HUES64 (cell line): ENCODE data around the gene MYO1E.

Experiments
- H3K27ac ChIP-seq: 2 replicates; pipeline ENCODE4 v1.7.0; 2013; ENCODE audit warnings: low read depth, low read length, inconsistent platforms
- H3K27me3 ChIP-seq: 2 replicates; pipeline ENCODE4 v1.6.1; 2013; ENCODE audit warnings: mild to moderate bottlenecking, low read length; ENCODE audit not compliant: insufficient read depth
- H3K36me3 ChIP-seq: 2 replicates; pipeline ENCODE4 v1.6.1; 2013; ENCODE audit warnings: mild to moderate bottlenecking, low read length; ENCODE audit not compliant: insufficient read depth
- H3K4me1 ChIP-seq: 2 replicates; pipeline ENCODE4 v1.6.1; 2013; ENCODE audit warnings: mild to moderate bottlenecking, low read length, moderate library complexity; ENCODE audit not compliant: insufficient read depth
- H3K4me3 ChIP-seq: 2 replicates; pipeline ENCODE4 v1.5.1; 2013; ENCODE audit warnings: mild to moderate bottlenecking, low read length, moderate library complexity
- H3K9ac ChIP-seq: 2 replicates; pipeline ENCODE4 v1.6.1; 2013; ENCODE audit warnings: mild to moderate bottlenecking, low read depth, low read length
- H3K9me3 ChIP-seq: 2 replicates; pipeline ENCODE4 v1.6.1; 2013; ENCODE audit warnings: low read depth, low read length; ENCODE audit not compliant: insufficient read depth
- WGBS: fragments of 150-250, 120-280 bp; methylation state at CpG from one replicate; pipeline ENCODE4 v1.1.7; 2013; ENCODE audit warnings: missing lambda C conversion rate; 5-methylcytosine and 5-hydroxymethylcytosine counted together

Gene MYO1E

DNA sequence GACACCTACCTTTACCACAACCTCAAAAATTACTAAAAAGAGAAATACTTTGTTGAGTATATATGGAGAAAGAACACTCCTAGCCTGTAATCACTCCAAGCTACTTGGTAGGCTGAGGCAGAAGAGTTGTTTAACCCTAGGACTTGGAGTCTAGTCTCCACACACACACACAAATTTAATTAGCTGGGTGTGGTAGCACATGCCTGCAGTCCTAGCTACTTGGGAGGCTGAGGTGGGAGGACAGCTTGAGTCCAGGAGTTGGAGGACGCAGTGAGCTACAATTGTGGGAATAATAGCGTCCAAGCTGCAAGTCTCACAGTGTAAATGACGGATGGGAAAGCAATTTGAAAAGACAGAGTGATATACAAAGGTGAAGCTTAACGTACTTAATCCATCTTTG is 115.5 kb downstream of the MYO1E start:
- Histone ChIP-seq H3K9ac (no peak overlapping the region), H3K4me1 (0 out of 2 replicates have a peak, but pooled peaks cover 2% of the 10 kb centered on the region), H3K27ac (no peak overlapping the region), H3K27me3 (no peaks in the 10 kb centered on the region), H3K9me3 (no peaks in the 10 kb centered on the region), H3K4me3 (no peak overlapping the region), H3K36me3 (peaks cover 24% of the 10 kb centered on the region)
- WGBS: 96% methylated on average over 3 of the region's 4 CpGs

DNA sequence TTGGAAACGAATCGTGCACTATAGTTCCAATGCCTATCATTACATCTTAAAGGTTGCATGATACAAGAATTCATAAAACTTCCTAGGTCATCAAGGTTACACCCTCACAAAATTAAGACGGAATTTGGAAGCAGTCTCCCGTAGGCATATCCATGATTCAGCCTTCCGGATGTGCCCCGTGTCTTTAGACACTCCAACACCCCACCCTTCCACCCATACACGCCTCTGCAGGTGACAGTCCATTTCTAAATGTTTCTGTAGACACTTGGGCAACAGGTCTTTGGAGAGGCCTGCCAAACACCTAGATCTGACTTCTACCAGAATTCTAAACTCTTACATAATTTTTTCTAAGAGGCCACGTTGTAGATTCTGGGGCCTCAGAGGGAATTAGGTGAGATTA is 116.2 kb downstream of the MYO1E start:
- 83% methylated on average over 8 of the region's 8 CpGs for WGBS
- Histone ChIP-seq H3K9me3 (no peaks in the 10 kb centered on the region), H3K27ac (no peak overlapping the region), H3K36me3 (peaks cover 25% of the 10 kb centered on the region), H3K9ac (no peak overlapping the region), H3K4me1 (0 out of 2 replicates have a peak, but pooled peaks cover 2% of the 10 kb centered on the region), H3K4me3 (no peak overlapping the region), H3K27me3 (no peaks in the 10 kb centered on the region)

DNA sequence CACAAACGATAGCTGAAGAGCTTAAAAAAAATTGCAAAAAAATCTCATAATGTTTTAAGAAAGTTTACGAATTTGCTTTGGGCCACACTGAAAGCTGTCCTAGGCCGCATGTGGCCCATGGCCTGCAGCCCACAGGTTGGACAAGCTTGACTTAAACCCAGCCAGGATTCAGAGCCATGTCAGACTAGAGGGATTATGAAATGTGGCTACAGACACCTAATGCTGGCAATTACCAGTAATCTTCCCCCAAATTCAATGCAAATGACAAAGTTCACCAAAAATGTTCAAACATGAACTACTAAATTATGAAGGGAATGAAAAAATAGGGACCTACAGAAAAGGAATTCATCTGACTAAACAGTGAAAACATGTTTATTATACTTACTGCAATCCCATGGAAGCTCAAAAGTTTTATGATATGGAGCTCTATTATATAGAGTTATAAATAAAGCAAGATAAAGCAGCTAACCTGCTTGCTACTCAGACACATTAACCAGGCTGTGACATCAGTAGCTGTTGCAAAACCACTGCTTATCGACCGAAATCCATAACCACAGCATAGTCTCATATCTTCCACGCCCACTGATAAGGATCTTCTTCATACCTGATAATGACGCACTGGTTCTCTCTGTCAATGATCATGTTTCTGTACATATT is 116.9 kb downstream of the MYO1E start:
- Histone ChIP-seq H3K27me3 (no peaks in the 10 kb centered on the region), H3K36me3 (peaks cover 28% of the 10 kb centered on the region), H3K9me3 (no peaks in the 10 kb centered on the region), H3K4me3 (no peak overlapping the region), H3K27ac (no peak overlapping the region), H3K4me1 (0 out of 2 replicates have a peak, but pooled peaks cover 2% of the 10 kb centered on the region), H3K9ac (no peak overlapping the region)
- 97% methylated on average over 7 of the region's 7 CpGs for WGBS

DNA sequence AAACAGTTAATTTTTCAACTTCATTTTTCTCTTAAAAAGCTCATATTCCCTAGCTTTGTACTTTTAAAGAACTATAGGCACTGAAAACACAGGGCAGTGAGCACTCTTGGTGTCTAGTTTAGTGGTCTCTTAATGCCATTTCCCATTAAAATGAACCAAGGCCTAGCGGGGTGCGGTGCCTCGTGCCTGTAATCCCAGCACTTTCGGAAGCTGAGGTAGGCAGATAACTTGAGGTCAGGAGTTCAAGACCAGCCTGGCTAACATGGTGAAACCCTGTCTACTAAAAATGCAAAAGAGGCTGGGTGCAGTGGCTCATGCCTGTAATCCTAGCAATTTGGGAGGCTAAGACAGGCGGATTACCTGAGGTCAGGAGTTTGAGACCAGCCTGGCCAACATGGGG is 120.5 kb downstream of the MYO1E start:
- Histone ChIP-seq H3K4me3 (no peak overlapping the region), H3K4me1 (no peaks in the 10 kb centered on the region), H3K27me3 (no peaks in the 10 kb centered on the region), H3K9me3 (no peaks in the 10 kb centered on the region), H3K36me3 (peaks cover 22% of the 10 kb centered on the region), H3K27ac (no peak overlapping the region), H3K9ac (no peak overlapping the region)
- WGBS: 96% methylated on average over 5 of the region's 5 CpGs

DNA sequence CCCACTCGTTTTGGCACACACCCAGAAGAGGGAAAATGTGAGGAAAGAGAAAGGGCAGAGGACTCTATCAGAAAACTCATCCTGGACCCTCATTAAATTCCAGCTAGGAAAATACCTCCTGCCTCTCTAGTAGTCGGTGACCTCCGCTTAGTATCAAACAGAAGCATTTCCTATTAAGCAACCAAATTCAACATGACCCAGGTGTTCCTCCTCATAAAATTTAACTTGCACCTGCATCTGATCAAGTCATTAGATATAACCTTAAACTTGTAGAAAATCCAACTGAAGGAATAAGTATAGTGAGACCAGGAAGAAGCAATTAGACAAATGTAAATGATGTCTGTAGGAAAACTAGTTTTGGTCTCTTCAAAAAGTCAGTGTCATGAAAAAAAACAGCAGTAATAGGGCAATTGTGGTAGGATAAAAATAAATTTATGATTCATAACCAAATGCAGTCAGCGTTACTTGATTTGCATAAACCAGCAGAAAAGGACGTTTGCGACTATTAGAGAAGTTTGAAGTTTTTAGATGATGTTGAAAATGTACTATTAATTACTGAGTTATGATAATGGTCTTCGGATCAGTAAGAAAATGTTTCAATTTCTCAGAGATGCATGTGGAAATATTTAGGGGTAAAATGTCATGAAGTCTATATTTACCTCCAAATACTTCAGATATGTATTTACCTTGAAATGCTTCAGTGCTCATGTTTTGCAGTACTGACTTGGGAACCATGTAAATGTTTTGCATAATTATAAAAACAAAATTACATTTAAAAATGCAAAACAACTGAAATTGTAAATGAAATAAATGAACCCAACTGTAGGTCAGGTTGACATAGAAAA is 121.4 kb downstream of the MYO1E start:
- 93% methylated on average over 6 of the region's 7 CpGs for WGBS
- H3K4me3 ChIP-seq: no peak overlapping the region
- no peaks in the 10 kb centered on the region for H3K4me1 ChIP-seq
- H3K27me3 ChIP-seq: no peaks in the 10 kb centered on the region
- no peak overlapping the region for H3K27ac ChIP-seq
- peaks cover 20% of the 10 kb centered on the region for H3K36me3 ChIP-seq
- no peaks in the 10 kb centered on the region for H3K9me3 ChIP-seq
- H3K9ac ChIP-seq: no peak overlapping the region

DNA sequence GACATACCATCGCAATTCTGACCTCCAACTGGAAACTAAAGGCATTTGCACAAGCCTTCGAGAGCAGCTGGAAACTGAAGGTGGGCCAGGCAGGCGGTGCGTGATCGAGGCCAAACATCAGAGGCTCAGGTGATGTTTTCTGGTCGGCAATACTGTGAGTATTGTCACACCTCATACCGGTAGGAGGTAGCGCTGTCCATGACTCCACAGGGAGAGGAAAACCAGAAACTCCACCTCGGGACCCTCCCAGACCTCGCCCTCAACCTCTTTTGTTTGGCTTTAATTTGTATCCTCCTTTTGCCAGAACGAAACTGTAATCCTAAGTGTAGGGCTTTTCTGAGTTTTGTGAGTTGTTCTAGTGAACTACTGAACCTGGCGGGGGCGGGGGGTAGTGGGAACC is 122.4 kb downstream of the MYO1E start:
- Histone ChIP-seq H3K9me3 (no peaks in the 10 kb centered on the region), H3K4me1 (no peaks in the 10 kb centered on the region), H3K9ac (no peak overlapping the region), H3K27me3 (no peaks in the 10 kb centered on the region), H3K36me3 (peaks cover 13% of the 10 kb centered on the region; the same call in 1 of the 2 replicates), H3K27ac (no peak overlapping the region), H3K4me3 (no peak overlapping the region)
- 93% methylated on average over 13 of the region's 13 CpGs for WGBS

DNA sequence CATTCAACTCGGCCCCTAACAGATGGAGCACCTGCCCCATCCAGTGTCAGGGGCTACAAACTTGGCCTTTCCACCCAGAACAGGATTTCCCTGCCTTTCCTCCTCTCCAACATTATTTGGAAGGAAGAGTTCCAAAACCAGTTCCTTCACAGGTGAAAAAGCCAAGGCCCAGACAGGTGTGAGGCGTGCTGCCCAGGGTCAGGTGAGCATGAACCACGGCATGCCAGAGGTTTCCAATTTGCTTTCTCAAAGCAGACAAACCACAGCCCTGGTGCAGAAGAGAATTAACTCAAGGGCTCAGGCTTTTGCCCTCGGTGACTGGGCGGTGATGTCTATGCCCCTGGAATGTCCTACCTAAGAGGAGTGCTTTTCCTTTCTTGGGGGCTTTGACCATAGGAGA is 122.9 kb downstream of the MYO1E start:
- 89% methylated on average over 5 of the region's 5 CpGs for WGBS
- H3K4me1 ChIP-seq: no peaks in the 10 kb centered on the region
- H3K9ac ChIP-seq: no peak overlapping the region
- no peaks in the 10 kb centered on the region for H3K27me3 ChIP-seq
- H3K9me3 ChIP-seq: no peaks in the 10 kb centered on the region
- no peak overlapping the region for H3K27ac ChIP-seq
- peaks cover 13% of the 10 kb centered on the region; the same call in 1 of the 2 replicates for H3K36me3 ChIP-seq
- H3K4me3 ChIP-seq: no peak overlapping the region

DNA sequence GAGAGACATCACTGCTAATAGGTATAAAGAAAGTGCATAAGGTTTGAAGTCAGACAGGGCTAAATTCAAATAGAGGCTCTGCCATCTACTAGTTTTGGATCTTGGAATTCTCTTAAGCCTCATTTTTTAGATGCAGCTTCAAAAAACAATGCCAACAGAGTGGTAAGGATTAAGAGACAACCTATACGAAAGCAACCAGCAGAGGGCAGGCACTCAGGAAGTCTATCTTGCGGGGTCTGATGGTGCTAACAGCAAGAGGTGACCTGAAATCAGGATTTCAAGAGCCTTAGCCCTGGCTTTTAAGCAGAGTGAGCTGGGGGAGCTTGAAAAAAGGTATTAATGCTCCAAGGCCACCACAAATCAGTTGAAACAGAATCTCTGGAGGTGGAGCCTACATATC is 125.3 kb downstream of the MYO1E start:
- Histone ChIP-seq H3K27ac (no peak overlapping the region), H3K4me3 (no peak overlapping the region), H3K9ac (no peak overlapping the region), H3K27me3 (no peaks in the 10 kb centered on the region), H3K4me1 (no peaks in the 10 kb centered on the region), H3K36me3 (peaks cover 10% of the 10 kb centered on the region), H3K9me3 (no peaks in the 10 kb centered on the region)
- WGBS: 4% methylated on average over 2 of the region's 2 CpGs

DNA sequence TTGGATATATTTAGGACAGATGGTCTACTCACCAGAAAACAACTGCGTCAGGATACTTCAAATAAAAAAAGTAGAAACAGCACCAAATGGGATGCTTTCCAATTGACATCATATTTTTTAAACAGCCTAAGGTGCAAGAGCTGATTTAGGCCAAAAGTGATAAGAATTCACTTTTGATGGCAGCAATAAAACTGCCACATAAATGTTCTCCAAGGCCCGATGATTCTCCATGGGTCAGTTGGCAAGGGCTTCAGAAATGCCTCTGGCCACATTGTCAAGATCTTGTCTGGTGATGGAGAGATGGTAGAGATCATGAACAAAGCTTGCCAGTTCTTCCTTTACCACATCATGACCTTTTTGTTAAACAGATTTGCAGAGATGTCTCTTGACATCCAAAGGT is 127.1 kb downstream of the MYO1E start:
- peaks cover 7% of the 10 kb centered on the region for H3K36me3 ChIP-seq
- H3K27me3 ChIP-seq: no peaks in the 10 kb centered on the region
- no peaks in the 10 kb centered on the region for H3K4me1 ChIP-seq
- H3K27ac ChIP-seq: no peak overlapping the region
- H3K9ac ChIP-seq: no peak overlapping the region
- no peaks in the 10 kb centered on the region for H3K9me3 ChIP-seq
- no peak overlapping the region for H3K4me3 ChIP-seq
- WGBS: 100% methylated on average over 2 of the region's 2 CpGs

DNA sequence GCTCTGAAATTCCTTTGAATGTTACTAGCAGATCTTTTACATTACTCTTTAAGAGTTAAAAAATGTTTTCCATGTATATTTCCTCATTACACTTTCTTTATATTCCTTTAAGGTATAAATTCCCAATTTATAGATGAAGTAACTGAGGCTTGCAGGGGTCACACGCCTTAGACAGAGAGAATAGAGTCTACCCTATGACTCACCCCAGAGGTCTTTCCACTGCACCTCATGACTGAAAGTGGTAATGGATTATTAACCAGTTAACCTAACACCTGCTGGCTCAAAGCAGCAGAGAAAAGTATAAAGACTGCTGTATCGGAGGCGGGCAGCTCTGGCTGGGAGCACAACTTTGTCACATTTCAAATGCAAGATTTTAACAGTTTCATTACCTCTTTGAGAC is 128.3 kb downstream of the MYO1E start:
- Histone ChIP-seq H3K4me1 (no peaks in the 10 kb centered on the region), H3K36me3 (peaks cover 7% of the 10 kb centered on the region), H3K4me3 (no peak overlapping the region), H3K27ac (no peak overlapping the region), H3K9me3 (no peaks in the 10 kb centered on the region), H3K9ac (no peak overlapping the region), H3K27me3 (no peaks in the 10 kb centered on the region)
- 100% methylated on average over 2 of the region's 3 CpGs for WGBS

DNA sequence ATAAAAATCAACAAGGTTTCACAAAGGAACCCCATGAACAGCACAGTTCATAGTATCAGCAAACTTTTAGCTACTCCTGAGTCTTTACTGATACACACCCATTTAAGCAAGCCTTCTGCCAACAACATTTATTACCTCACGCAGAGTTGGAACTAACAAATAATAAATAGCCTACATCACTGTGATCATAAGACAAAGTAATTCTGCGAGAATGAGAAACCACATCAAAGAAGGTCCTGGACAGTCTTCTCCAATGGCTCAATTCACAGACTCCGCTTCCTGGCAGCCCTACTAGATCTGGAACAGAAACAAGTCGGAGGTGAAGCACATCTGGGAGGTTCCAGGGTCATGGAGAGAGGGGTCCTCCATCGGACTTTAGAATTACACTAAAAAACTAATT is 129.0 kb downstream of the MYO1E start:
- Histone ChIP-seq H3K36me3 (peaks cover 7% of the 10 kb centered on the region), H3K4me3 (no peak overlapping the region), H3K9ac (no peak overlapping the region), H3K27ac (no peak overlapping the region), H3K27me3 (no peaks in the 10 kb centered on the region), H3K9me3 (no peaks in the 10 kb centered on the region), H3K4me1 (no peaks in the 10 kb centered on the region)
- 96% methylated on average over 4 of the region's 5 CpGs for WGBS
